Common myeloid progenitor, CD34-positive (primary cell): ENCODE results near the gene MPEG1.

Source experiments
- CTCF ChIA-PET: fragments of 350-600 bp; sonication (Branson Sonifier 250); formaldehyde crosslinking; loops from one replicate; lab custom pipeline; 2021; ENCODE audit warnings: antibody characterized with exemption; lab: Charles Lee
- POLR2A ChIA-PET: fragments of 350-600 bp; sonication (Branson Sonifier 250); formaldehyde crosslinking; loops from one replicate; lab custom pipeline; 2021; ENCODE audit warnings: antibody characterized with exemption; lab: Charles Lee
- DNase-seq, 3 donors: peaks; one replicate each; pipeline versions ENCODE4 v3.0.0 to v3.0.0-alpha.2; 2013
- H3K27ac ChIP-seq, 2 experiments: 1 replicate in 1 of 2; 2 replicates in 1 of 2; pipeline ENCODE4 v1.7.0; 2013; ENCODE audit warnings: inconsistent platforms in 2 of 2, low read length in 2 of 2, mild to moderate bottlenecking in 2 of 2, low read depth in 1 of 2, moderate library complexity in 1 of 2; ENCODE audit not compliant: severe bottlenecking in 2 of 2, insufficient read depth in 1 of 2, poor library complexity in 1 of 2
- H3K27me3 ChIP-seq, 5 experiments: replicated peaks in 2 of 5; 1 replicate in 3 of 5; 2 replicates in 2 of 5; pipeline versions ENCODE4 v1.6.1 to v1.7.0; 2013; ENCODE audit warnings: low read length in 4 of 5, mild to moderate bottlenecking in 2 of 5, moderate library complexity in 2 of 5, inconsistent platforms in 1 of 5; ENCODE audit not compliant: insufficient read depth in 5 of 5, control insufficient read depth in 4 of 5
- H3K36me3 ChIP-seq, 4 experiments: 1 replicate in 2 of 4; 2 replicates in 2 of 4; pipeline versions ENCODE4 v1.6.1 to v1.7.0; 2013; ENCODE audit warnings: low read length in 3 of 4, control low read depth in 1 of 4, mild to moderate bottlenecking in 1 of 4; ENCODE audit not compliant: control insufficient read depth in 4 of 4, insufficient read depth in 4 of 4
- H3K4me1 ChIP-seq, 4 experiments: 1 replicate in 3 of 4; 2 replicates in 1 of 4; pipeline versions ENCODE4 v1.6.1 to v1.7.1; 2013; ENCODE audit warnings: low read length in 3 of 4, mild to moderate bottlenecking in 3 of 4, control low read depth in 1 of 4, inconsistent platforms in 1 of 4, moderate library complexity in 1 of 4; ENCODE audit not compliant: control insufficient read depth in 4 of 4, insufficient read depth in 4 of 4; ENCODE audit errors: control extremely low read depth in 1 of 4
- H3K4me3 ChIP-seq, 7 experiments: 1 replicate in 4 of 7; 2 replicates in 3 of 7; pipeline versions ENCODE4 v1.5.1 to v1.7.0; 2013; ENCODE audit warnings: mild to moderate bottlenecking in 7 of 7, low read length in 6 of 7, moderate library complexity in 6 of 7, inconsistent platforms in 2 of 7, low read depth in 2 of 7, control low read depth in 1 of 7; ENCODE audit not compliant: insufficient read depth in 4 of 7, control insufficient read depth in 1 of 7; ENCODE audit errors: extremely low read depth in 1 of 7
- H3K9me3 ChIP-seq, 5 experiments: 1 replicate in 4 of 5; 2 replicates in 1 of 5; pipeline versions ENCODE4 v1.6.1 to v1.7.1; 2013; ENCODE audit warnings: low read length in 4 of 5, mild to moderate bottlenecking in 2 of 5, inconsistent platforms in 1 of 5, low read depth in 1 of 5, moderate library complexity in 1 of 5; ENCODE audit not compliant: control insufficient read depth in 4 of 5, insufficient read depth in 2 of 5; ENCODE audit errors: control extremely low read depth in 1 of 5
- WGBS: methylation state at CpG from one replicate; pipeline ENCODE4 v1.1.5; 2013; ENCODE audit not compliant: insufficient coverage; 5-methylcytosine and 5-hydroxymethylcytosine counted together

MPEG1 gene

DNA sequence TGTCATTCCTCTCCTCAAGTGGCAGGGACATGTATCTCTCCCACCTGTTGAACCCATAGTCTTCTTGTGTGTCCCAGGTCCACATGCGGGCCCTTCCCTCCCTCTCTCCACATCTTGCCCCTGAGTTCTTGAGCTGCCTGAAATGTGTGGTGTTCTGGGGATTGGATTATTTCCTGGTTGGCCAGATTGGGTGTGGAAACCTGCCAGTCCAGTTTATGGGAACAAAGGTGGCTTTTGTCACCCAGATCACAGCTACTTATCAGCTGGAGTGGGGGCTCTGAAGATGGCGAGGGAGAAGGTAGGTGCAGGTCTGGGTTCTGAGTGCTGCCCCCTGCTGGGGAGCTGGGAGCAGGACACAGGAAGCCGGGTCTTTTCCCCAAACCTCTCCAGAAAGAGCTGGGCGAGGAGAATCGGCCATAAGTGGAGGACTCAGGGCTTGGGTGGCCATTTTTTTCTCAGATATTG, 26.6 kb downstream of the MPEG1 start:
- 93% methylated on average over 3 of the region's 5 CpGs for WGBS
- ChIA-PET POLR2A (no interaction called here), CTCF (interaction anchor here (0.8 to 7.7 kb wide), 7 partner anchors 8 to 41 kb away, joined by 3 to 76 read pairs (median 12); partner anchors contain the start of gene DTX4)
- Histone ChIP-seq H3K4me1 (peaks cover 0 to 5% (median 1%) of the 10 kb centered on the region in 4 experiments), H3K27me3 (no peaks in the 10 kb centered on the region), H3K36me3 (no peaks in the 10 kb centered on the region), H3K27ac (no peak overlapping the region), H3K4me3 (no peak overlapping the region), H3K9me3 (no peaks in the 10 kb centered on the region)
- peak; percentile 25 to 38 (median 33) for DNase-seq

DNA sequence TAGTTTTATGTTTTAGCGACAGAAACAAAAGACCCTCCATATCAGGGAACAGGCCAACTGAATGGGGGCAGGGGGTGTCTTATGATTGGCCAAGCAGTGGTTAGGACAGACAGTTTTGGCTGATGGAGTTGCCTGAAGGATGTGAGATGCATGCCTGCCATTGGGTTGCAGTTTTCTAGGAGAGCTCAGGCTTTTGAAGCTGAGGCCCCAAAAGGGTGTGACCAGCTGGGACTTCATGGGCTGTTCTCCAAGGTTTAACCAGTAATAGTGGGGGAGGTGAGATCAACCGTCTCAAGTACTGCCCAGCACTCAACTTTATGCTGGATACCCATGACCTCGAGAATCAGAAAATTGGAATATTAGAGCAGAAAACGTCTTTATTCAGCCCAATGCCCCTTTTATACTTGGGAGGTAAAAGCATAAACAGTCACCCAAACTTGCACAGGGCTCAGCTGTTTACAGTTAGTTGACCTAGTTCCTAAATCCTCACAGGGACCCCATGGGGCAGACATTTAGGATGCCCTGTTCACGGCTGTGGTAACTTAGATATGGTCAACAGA, 27.3 kb downstream of the MPEG1 start:
- 96% methylated on average over 4 of the region's 5 CpGs for WGBS
- CTCF ChIA-PET: interaction anchor here (0.5 to 7.7 kb wide), 7 partner anchors 9 to 33 kb away, joined by 3 to 76 read pairs (median 12); partner anchors contain the start of gene DTX4
- DNase-seq: no peak
- peaks cover 0 to 5% (median 1%) of the 10 kb centered on the region in 4 experiments for H3K4me1 ChIP-seq
- no peak overlapping the region for H3K27ac ChIP-seq
- H3K27me3 ChIP-seq: no peaks in the 10 kb centered on the region
- POLR2A ChIA-PET: no interaction called here
- H3K9me3 ChIP-seq: no peaks in the 10 kb centered on the region
- no peaks in the 10 kb centered on the region for H3K36me3 ChIP-seq
- no peak overlapping the region for H3K4me3 ChIP-seq

DNA sequence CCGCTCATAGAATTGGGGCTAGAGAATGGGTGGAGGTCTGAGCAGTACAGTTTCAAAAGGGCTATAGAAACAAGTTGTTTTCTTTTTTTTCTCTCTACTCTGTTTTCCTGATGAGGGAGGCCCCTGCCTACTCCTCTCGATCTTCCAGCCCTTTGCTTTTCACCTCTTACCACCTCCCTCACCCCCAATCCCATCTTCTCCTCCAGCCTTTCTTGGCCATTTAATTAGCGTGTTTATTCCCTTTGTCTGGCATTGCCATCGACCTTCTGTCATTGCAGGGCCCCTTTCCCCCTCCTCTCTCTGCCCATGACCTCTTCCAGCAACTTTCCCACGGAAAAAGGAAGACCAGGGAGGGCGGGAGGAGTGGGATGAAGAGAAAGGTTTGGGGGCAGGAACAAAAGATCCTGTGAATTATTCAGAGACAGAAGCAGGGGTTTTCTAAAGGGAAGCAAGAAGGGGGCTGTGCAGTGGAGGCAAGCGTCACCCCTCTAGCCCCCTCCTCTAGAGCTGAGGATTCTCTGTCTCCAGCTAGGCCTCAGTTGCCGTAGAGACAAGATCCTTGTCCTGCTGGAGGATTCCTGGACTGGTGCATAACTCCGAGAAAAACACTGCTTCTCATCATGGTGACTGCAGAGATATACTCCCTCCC, 27.9 kb downstream of the MPEG1 start:
- Histone ChIP-seq H3K9me3 (no peaks in the 10 kb centered on the region), H3K4me3 (no peak overlapping the region), H3K36me3 (no peaks in the 10 kb centered on the region), H3K27ac (no peak overlapping the region), H3K27me3 (no peaks in the 10 kb centered on the region), H3K4me1 (peaks cover 0 to 4% (median under 1%) of the 10 kb centered on the region in 4 experiments)
- no peak for DNase-seq
- POLR2A ChIA-PET: no interaction called here
- CTCF ChIA-PET: interaction anchor here (1.2 to 7.7 kb wide), 5 partner anchors 8 to 22 kb away, joined by 3 to 76 read pairs (median 23); partner anchors contain the start of gene DTX4
- 96% methylated on average over 5 of the region's 9 CpGs for WGBS

DNA sequence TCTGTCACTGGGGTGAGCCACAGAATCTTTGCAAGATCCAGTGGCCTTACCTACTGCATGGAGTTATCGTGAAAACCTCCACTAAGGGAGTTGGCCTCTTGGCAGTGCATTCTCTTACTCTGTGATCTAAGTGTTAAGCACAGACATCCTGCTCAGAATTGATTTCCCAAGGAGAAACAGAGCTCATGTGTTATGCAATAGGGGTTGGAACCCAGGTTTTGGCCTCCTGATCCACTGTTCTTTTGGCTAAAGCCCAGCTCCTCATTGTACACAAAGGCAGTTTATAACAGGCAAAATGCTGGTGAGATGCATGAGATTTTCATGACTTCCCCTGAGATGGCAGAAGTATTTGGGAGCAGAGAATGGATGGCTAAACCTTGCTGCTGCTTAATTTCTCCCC, 29.0 kb downstream of the MPEG1 start:
- H3K4me1 ChIP-seq: no peaks in the 10 kb centered on the region

DNA sequence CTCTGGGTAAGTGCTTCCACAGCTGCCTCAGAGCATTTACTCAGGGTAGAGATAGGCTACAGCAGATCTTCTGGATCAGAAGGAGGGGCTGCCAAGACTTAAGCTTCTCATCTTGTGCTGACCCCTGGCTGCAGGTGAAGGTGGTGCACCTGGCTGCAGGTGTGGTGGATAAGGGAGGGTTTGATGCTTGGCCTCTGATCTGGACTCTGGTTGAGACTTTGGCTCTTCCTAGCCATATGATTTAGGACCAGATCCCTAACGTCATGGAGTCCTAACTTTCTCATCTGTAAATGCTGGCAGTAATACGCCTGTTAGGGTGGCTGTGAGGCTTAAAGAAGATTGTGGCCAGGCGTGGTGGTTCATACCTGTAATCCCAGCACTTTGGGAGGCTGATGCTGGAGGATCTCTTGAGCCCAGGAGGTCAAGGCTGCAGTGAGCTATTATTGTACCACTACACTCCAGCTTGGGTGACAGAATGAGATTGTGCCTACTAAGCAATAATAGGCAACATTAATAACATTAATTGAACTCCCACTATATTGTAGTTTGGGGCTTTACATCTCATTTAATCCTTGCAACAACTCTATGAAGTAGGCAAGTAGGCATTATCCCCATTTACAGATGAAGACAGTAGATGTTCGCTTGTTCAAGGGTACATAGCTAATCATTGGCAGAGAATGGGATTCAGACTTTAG, 30.1 kb downstream of the MPEG1 start:
- H3K4me1 ChIP-seq: no peaks in the 10 kb centered on the region
- H3K9me3 ChIP-seq: peaks cover 0 to 9% (median 5%) of the 10 kb centered on the region in 5 experiments
- 96% methylated on average over 4 of the region's 4 CpGs for WGBS
- ChIA-PET CTCF (interaction anchor here (0.9 to 7.7 kb wide), 5 partner anchors 11 to 40 kb away, joined by 3 to 57 read pairs (median 3); partner anchors contain the start of genes DTX4 and FAM111A), POLR2A (no interaction called here)
- H3K27ac ChIP-seq: no peak overlapping the region
- no peaks in the 10 kb centered on the region for H3K36me3 ChIP-seq
- DNase-seq: no peak
- H3K27me3 ChIP-seq: no peaks in the 10 kb centered on the region
- no peak overlapping the region for H3K4me3 ChIP-seq

More for the DNA sequence above, 29.0 kb downstream of the MPEG1 start:
- ChIA-PET CTCF (interaction anchor here (1.2 to 7.7 kb wide), 3 partner anchors 9 to 17 kb away, joined by 3 to 57 read pairs (median 24); partner anchors contain the start of gene DTX4), POLR2A (no interaction called here)
- Histone ChIP-seq H3K27me3 (no peaks in the 10 kb centered on the region), H3K9me3 (peaks cover 0 to 9% (median 5%) of the 10 kb centered on the region in 5 experiments), H3K27ac (no peak overlapping the region), H3K4me3 (no peak overlapping the region), H3K36me3 (no peaks in the 10 kb centered on the region)
- DNase-seq: no peak
- WGBS: 100% methylated on average over 1 of the region's 1 CpG

DNA sequence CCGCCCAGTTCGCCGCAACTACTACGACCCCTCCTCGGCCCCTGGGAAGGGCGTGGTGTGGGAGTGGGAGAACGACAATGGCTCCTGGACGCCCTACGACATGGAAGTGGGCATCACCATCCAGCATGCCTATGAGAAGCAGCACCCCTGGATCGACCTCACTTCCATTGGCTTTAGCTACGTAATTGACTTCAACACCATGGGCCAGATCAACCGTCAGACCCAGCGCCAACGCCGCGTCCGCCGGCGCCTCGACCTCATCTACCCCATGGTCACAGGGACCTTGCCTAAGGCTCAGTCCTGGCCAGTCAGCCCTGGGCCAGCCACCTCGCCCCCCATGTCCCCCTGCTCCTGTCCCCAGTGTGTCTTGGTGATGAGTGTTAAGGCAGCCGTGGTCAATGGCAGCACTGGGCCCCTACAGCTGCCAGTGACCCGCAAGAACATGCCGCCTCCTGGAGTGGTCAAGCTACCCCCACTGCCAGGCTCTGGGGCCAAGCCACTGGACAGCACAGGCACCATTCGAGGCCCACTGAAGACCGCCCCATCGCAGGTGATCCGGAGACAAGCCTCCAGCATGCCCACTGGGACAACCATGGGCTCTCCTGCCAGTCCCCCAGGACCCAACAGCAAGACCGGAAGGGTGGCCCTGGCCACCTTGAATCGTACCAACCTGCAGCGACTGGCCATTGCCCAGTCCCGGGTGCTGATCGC, 30.8 kb downstream of the MPEG1 start:
- H3K4me1 ChIP-seq: no peaks in the 10 kb centered on the region
- H3K36me3 ChIP-seq: no peaks in the 10 kb centered on the region
- 95% methylated on average over 27 of the region's 33 CpGs for WGBS
- ChIA-PET POLR2A (no interaction called here), CTCF (interaction anchor here (1.0 to 7.7 kb wide), 5 partner anchors 11 to 156 kb away, joined by 3 to 57 read pairs (median 3); partner anchors contain the start of genes DTX4 and FAM111A)
- H3K9me3 ChIP-seq: peaks cover 0 to 9% (median 5%) of the 10 kb centered on the region in 5 experiments
- peaks cover 0 to under 1% (median 0%) of the 10 kb centered on the region in 5 experiments for H3K27me3 ChIP-seq
- H3K4me3 ChIP-seq: no peak overlapping the region
- H3K27ac ChIP-seq: no peak overlapping the region
- DNase-seq: no peak
